ENCODE data around the gene TUBA3E.

- TF ChIP-seq CTCF (IDR thresholded peaks at IDR 0.05), result no peak
- no peak for TF ChIP-seq POLR2A (IDR thresholded peaks at IDR 0.05)
- TF ChIP-seq EP300 (IDR thresholded peaks at IDR 0.05), result no peak
Observed at GRCh38 chr2:130183512-130184373, 14.5 kb downstream of the TUBA3E start.

Data from ovary (tissue), 3 donors.